GM21786 (cell line): ENCODE results near the gene TRANK1.

Experiments
- ATAC-seq: cut with Tn5 transposase; IDR thresholded peaks from one replicate; pipeline ENCODE4 v1.9.1; 2021; ENCODE audit not compliant: unreplicated experiment

Gene TRANK1

GRCh38 chr3:36804295-36805055, 140.4 kb downstream of the TRANK1 start:
- no peak for ATAC-seq

- ATAC-seq: no peak
These were observed 141.6 kb downstream of the TRANK1 start for GRCh38 chr3:36803091-36803791.

GRCh38 chr3:36800533-36801116, 144.2 kb downstream of the TRANK1 start:
- no peak for ATAC-seq

- ATAC-seq: no peak
These were observed 148.0 kb downstream of the TRANK1 start for GRCh38 chr3:36796881-36797280.

GRCh38 chr3:36796161-36796560, 148.7 kb downstream of the TRANK1 start:
- ATAC-seq: no peak

GRCh38 chr3:36795622-36796021, 149.2 kb downstream of the TRANK1 start:
- ATAC-seq: no peak

GRCh38 chr3:36792342-36792741, 152.5 kb downstream of the TRANK1 start:
- no peak for ATAC-seq

GRCh38 chr3:36790765-36791164, 154.1 kb downstream of the TRANK1 start:
- ATAC-seq: no peak

GRCh38 chr3:36786921-36787890, 157.6 kb downstream of the TRANK1 start:
- no peak for ATAC-seq

GRCh38 chr3:36784138-36784635, 160.7 kb downstream of the TRANK1 start:
- ATAC-seq: no peak

GRCh38 chr3:36777424-36778218, 167.2 kb downstream of the TRANK1 start:
- ATAC-seq: no peak
